Mucosa of rectum (tissue), 2 donors: ENCODE results near the gene ST6GALNAC4.

ENCODE experiments used
- H3K27ac ChIP-seq, 2 donors: one replicate each; pipeline ENCODE4 v1.7.0; 2013; ENCODE audit warnings: inconsistent platforms in 2 of 2, low read depth in 2 of 2, low read length in 2 of 2
- H3K27me3 ChIP-seq, 2 donors: one replicate each; pipeline ENCODE4 v1.7.0; 2013; ENCODE audit warnings: low read length in 2 of 2; ENCODE audit not compliant: control insufficient read depth in 2 of 2, insufficient read depth in 2 of 2
- H3K36me3 ChIP-seq, 2 donors: one replicate each; pipeline ENCODE4 v1.7.0; 2013; ENCODE audit warnings: low read length in 2 of 2; ENCODE audit not compliant: control insufficient read depth in 2 of 2, insufficient read depth in 2 of 2
- H3K4me1 ChIP-seq, 2 donors: one replicate each; pipeline ENCODE4 v1.7.0; 2013; ENCODE audit warnings: low read length in 2 of 2, mild to moderate bottlenecking in 1 of 2; ENCODE audit not compliant: control insufficient read depth in 2 of 2, insufficient read depth in 2 of 2
- H3K4me3 ChIP-seq, 2 donors: one replicate each; pipeline ENCODE4 v1.7.0; 2013; ENCODE audit warnings: low read length in 2 of 2
- H3K9ac ChIP-seq, 2 donors: one replicate each; pipeline ENCODE4 v1.7.0; 2013; ENCODE audit warnings: low read length in 2 of 2, low read depth in 1 of 2, mild to moderate bottlenecking in 1 of 2
- H3K9me3 ChIP-seq, 2 donors: one replicate each; pipeline ENCODE4 v1.7.0; 2013; ENCODE audit warnings: low read length in 2 of 2; ENCODE audit not compliant: control insufficient read depth in 2 of 2
- donor health status: healthy.
- donor health status: Normal muscosa, but diverticular disease.

ST6GALNAC4 gene

GRCh38 chr9:127904561-127905003 lies 12.3 kb downstream of the ST6GALNAC4 start:
- Histone ChIP-seq H3K27ac (peak overlapping the region; percentile 96 to 98), H3K4me3 (peak overlapping the region; percentile 73 to 78), H3K9me3 (no peaks in the 10 kb centered on the region), H3K36me3 (peaks cover 1 to 3% of the 10 kb centered on the region in 2 donors), H3K27me3 (no peaks in the 10 kb centered on the region), H3K4me1 (peaks cover 44 to 60% of the 10 kb centered on the region in 2 donors), H3K9ac (peak overlapping the region; percentile 79 to 99)

- H3K4me1 ChIP-seq, result peaks cover 45 to 59% of the 10 kb centered on the region in 2 donors
- peak overlapping the region; percentile 79 to 99 for H3K9ac ChIP-seq
- peak overlapping the region; percentile 96 to 98 for H3K27ac ChIP-seq
- H3K4me3 ChIP-seq, result peak overlapping the region; percentile 73 to 78
- H3K9me3 ChIP-seq, result no peaks in the 10 kb centered on the region
- H3K36me3 ChIP-seq, result peaks cover 0 to 3% of the 10 kb centered on the region in 2 donors
- H3K27me3 ChIP-seq, result no peaks in the 10 kb centered on the region
Measured at GRCh38 chr9:127903557-127904475, 13.0 kb downstream of the ST6GALNAC4 start.

GRCh38 chr9:127899128-127899943 lies 17.5 kb downstream of the ST6GALNAC4 start, which contains the start of gene ST6GALNAC6:
Gene ST6GALNAC6, minus strand, starts transcription at chr9:127899603. Its CDS starts 1,622 bp downstream, at chr9:127897981.
- Histone ChIP-seq H3K9me3 (peaks cover 0 to 4% of the 10 kb centered on the region in 2 donors), H3K27ac (peak within 1 kb of the TSS; percentile 78 to 83), H3K27me3 (no peaks in the 10 kb centered on the region), H3K4me1 (peaks cover 35 to 37% of the 10 kb centered on the region in 2 donors), H3K4me3 (peak within 1 kb of the TSS; percentile 73 to 77), H3K36me3 (peaks cover 20 to 30% of the 10 kb centered on the region in 2 donors), H3K9ac (peak within 1 kb of the TSS; percentile 68 to 82)

- Histone ChIP-seq H3K9ac (peak overlapping the region; percentile 68 to 82), H3K27me3 (no peaks in the 10 kb centered on the region), H3K36me3 (peaks cover 28 to 37% of the 10 kb centered on the region in 2 donors), H3K4me1 (peaks cover 28 to 29% of the 10 kb centered on the region in 2 donors), H3K9me3 (peaks cover 2 to 7% of the 10 kb centered on the region in 2 donors), H3K4me3 (peak overlapping the region; percentile 67 to 77), H3K27ac (peak overlapping the region; percentile 78 to 83)
Measured at GRCh38 chr9:127898433-127899127, 18.3 kb downstream of the ST6GALNAC4 start.

GRCh38 chr9:127897193-127897692 lies 19.6 kb downstream of the ST6GALNAC4 start:
- Histone ChIP-seq H3K4me1 (peaks cover 22 to 24% of the 10 kb centered on the region in 2 donors), H3K27ac (peak overlapping the region; percentile 52 to 68), H3K9me3 (peaks cover 2 to 14% of the 10 kb centered on the region in 2 donors), H3K4me3 (peak overlapping the region in 1 of 2 donors; percentile 6), H3K27me3 (no peaks in the 10 kb centered on the region), H3K9ac (no peak overlapping the region), H3K36me3 (peaks cover 39 to 51% of the 10 kb centered on the region in 2 donors)

- Histone ChIP-seq H3K4me3 (no peak overlapping the region), H3K9me3 (peaks cover 2 to 14% of the 10 kb centered on the region in 2 donors), H3K27ac (no peak overlapping the region), H3K36me3 (peaks cover 42 to 53% of the 10 kb centered on the region in 2 donors), H3K27me3 (no peaks in the 10 kb centered on the region), H3K4me1 (peaks cover 21 to 22% of the 10 kb centered on the region in 2 donors), H3K9ac (no peak overlapping the region)
Measured at GRCh38 chr9:127896395-127897192, 20.2 kb downstream of the ST6GALNAC4 start.

GRCh38 chr9:127895811-127896210 lies 21.0 kb downstream of the ST6GALNAC4 start:
- peaks cover 20 to 22% of the 10 kb centered on the region in 2 donors for H3K4me1 ChIP-seq
- H3K4me3 ChIP-seq, result no peak overlapping the region
- no peaks in the 10 kb centered on the region for H3K27me3 ChIP-seq
- no peak overlapping the region for H3K9ac ChIP-seq
- peaks cover 2 to 14% of the 10 kb centered on the region in 2 donors for H3K9me3 ChIP-seq
- H3K36me3 ChIP-seq, result peaks cover 46 to 57% of the 10 kb centered on the region in 2 donors
- no peak overlapping the region for H3K27ac ChIP-seq

- Histone ChIP-seq H3K27ac (no peak overlapping the region), H3K27me3 (no peaks in the 10 kb centered on the region), H3K9ac (no peak overlapping the region), H3K4me1 (peaks cover 9 to 11% of the 10 kb centered on the region in 2 donors), H3K36me3 (peaks cover 58 to 67% of the 10 kb centered on the region in 2 donors), H3K9me3 (peaks cover 2 to 14% of the 10 kb centered on the region in 2 donors), H3K4me3 (no peak overlapping the region)
Measured at GRCh38 chr9:127893392-127893791, 23.4 kb downstream of the ST6GALNAC4 start.
